Muscle of leg (tissue), 11 donors: Measurements from ENCODE around the gene KIF13A. TPM values are rescaled to one million over a fixed set of nuclear protein-coding genes. Genes with fewer than 3 reads are reported as not detected.

Source experiments
- DNase-seq: peaks from one replicate; pipeline ENCODE4 v3.0.0; 2013
- H3K27ac ChIP-seq: one replicate; pipeline ENCODE4 v1.5.1; 2013; ENCODE audit warnings: mild to moderate bottlenecking, low read length, control low read depth
- H3K27me3 ChIP-seq: one replicate; pipeline ENCODE4 v1.6.1; 2013; ENCODE audit warnings: low read length; ENCODE audit not compliant: control insufficient read depth, insufficient read depth
- H3K36me3 ChIP-seq: one replicate; pipeline ENCODE4 v1.6.1; 2013; ENCODE audit warnings: low read length; ENCODE audit not compliant: control insufficient read depth, insufficient read depth
- H3K4me1 ChIP-seq: one replicate; pipeline ENCODE4 v1.6.1; 2013; ENCODE audit warnings: low read length; ENCODE audit not compliant: control insufficient read depth, insufficient read depth
- H3K4me3 ChIP-seq: one replicate; pipeline ENCODE4 v1.5.1; 2013; ENCODE audit warnings: low read length, control low read depth
- H3K9me3 ChIP-seq: replicated peaks from 2 replicates; pipeline ENCODE4 v1.6.1; 2013; ENCODE audit warnings: low read depth, low read length; ENCODE audit not compliant: control insufficient read depth
- WGBS: methylation state at CpG from one replicate; pipeline ENCODE4 v1.1.5; 2013; ENCODE audit warnings: missing lambda C conversion rate; ENCODE audit not compliant: insufficient coverage; 5-methylcytosine and 5-hydroxymethylcytosine counted together
- polyA plus RNA-seq, 8 donors: library from polyadenylated mRNA; unstranded; fragments of 120-200 nt; gene quantifications; one replicate each; pipeline versions ENCODE4 v1.2.1 to v1.2.3, GENCODE V29; 2013; ENCODE audit warnings: inconsistent platforms in 1 of 8, low replicate concordance in 1 of 8; ENCODE audit not compliant: insufficient read length in 8 of 8, insufficient read depth in 1 of 8
- total RNA-seq: library from RNA; stranded (reverse); fragments of 120-200 nt; gene quantifications from one replicate; pipeline ENCODE4 v1.2.4, GENCODE V29; 2013

The KIF13A gene
- total and polyA plus RNA-seq, 9 donors = 29.7 to 41.1 (median 32.4) TPM

GRCh38 chr6:17972074-17972952 is 15.1 kb downstream of the KIF13A start:
- Histone ChIP-seq H3K27ac (no peak overlapping the region), H3K9me3 (no peaks in the 10 kb centered on the region), H3K36me3 (no peaks in the 10 kb centered on the region), H3K27me3 (no peaks in the 10 kb centered on the region), H3K4me3 (no peak overlapping the region), H3K4me1 (peaks cover 4% of the 10 kb centered on the region)
- DNase-seq = no peak
- WGBS = 49% methylated on average over 5 of the region's 7 CpGs

DNA sequence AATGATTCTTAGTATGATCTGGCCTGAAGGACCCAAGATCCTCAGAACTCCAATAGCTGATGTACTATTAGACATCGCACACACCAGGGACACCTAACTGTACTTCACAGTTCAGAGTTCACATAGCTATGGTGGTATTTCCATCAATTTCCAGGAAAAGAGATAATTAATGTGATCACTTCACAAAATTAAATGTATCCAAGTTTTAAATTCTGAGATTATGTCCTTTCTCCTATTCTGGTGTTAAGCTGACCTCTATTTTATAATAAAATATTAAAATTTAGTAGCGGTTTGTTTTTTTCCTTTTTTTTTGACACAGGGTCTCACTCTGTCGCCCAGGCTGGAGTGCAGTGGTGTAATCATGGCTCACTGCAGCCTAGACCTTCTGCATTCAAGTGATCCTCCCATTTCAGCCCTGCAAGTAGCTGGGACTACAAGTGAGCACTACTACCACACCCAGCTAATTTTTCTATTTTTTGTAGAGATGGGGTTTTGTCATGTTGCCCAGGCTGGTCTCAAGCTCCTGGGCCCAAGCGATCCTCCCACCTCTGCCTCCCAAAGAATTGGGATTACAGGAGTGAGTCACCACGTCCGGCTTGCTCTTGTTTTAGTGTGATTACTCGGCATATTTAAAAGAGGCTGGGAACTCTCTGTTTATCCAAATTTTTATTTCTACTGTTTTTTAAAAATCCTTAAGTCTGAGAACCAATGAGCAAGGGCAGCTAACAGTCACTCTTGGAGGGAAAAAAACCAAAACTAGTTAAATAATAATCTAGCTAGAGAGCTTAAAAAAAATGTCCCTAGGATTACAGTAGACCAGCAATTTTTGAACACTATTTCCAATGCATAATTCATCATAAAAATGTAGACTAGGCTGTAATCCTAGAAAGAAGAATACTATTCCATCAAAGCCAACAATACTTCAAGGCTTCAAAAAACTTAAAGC is 16.0 kb downstream of the KIF13A start:
- Histone ChIP-seq H3K4me3 (no peak overlapping the region), H3K36me3 (no peaks in the 10 kb centered on the region), H3K9me3 (no peaks in the 10 kb centered on the region), H3K27ac (no peak overlapping the region), H3K4me1 (peaks cover 4% of the 10 kb centered on the region), H3K27me3 (no peaks in the 10 kb centered on the region)
- no CpG with 5 or more reads among the region's 7 CpGs for WGBS
- no peak for DNase-seq

DNA sequence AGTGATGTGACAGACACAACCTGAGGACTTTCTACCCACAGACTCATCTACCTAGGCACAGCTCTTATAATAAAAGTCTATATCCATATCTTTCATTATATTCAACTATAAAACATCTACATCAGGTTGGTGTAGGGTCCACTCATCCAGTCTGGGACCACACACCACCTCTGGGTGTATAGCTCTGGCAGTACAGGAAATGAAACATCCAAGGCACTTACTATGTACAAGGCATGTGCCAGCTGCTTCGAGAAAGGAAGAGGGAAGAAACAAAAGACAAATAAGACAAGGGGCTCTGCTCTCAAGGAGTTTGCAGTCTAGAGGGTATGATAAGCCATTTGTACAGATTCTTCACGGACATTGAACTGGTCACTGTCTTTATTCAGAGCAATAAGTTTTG is 18.6 kb downstream of the KIF13A start:
- no CpG with 5 or more reads among the region's 2 CpGs for WGBS
- H3K27me3 ChIP-seq = no peaks in the 10 kb centered on the region
- no peaks in the 10 kb centered on the region for H3K36me3 ChIP-seq
- H3K27ac ChIP-seq = no peak overlapping the region
- no peaks in the 10 kb centered on the region for H3K9me3 ChIP-seq
- H3K4me1 ChIP-seq = peaks cover 3% of the 10 kb centered on the region
- no peak overlapping the region for H3K4me3 ChIP-seq
- DNase-seq = no peak

GRCh38 chr6:17967668-17968518 is 19.5 kb downstream of the KIF13A start:
- Histone ChIP-seq H3K9me3 (no peaks in the 10 kb centered on the region), H3K27ac (no peak overlapping the region), H3K4me3 (no peak overlapping the region), H3K4me1 (peaks cover 2% of the 10 kb centered on the region), H3K27me3 (no peaks in the 10 kb centered on the region), H3K36me3 (no peaks in the 10 kb centered on the region)
- WGBS = 67% methylated on average over 3 of the region's 5 CpGs
- DNase-seq = no peak

GRCh38 chr6:17966451-17966850 is 21.0 kb downstream of the KIF13A start:
- H3K27ac ChIP-seq = no peak overlapping the region
- H3K36me3 ChIP-seq = no peaks in the 10 kb centered on the region
- H3K4me1 ChIP-seq = peaks cover 8% of the 10 kb centered on the region
- H3K9me3 ChIP-seq = no peaks in the 10 kb centered on the region
- H3K4me3 ChIP-seq = no peak overlapping the region
- no peaks in the 10 kb centered on the region for H3K27me3 ChIP-seq
- no CpG with 5 or more reads among the region's 2 CpGs for WGBS
- DNase-seq = no peak

GRCh38 chr6:17965397-17965796 is 22.0 kb downstream of the KIF13A start:
- no peaks in the 10 kb centered on the region for H3K9me3 ChIP-seq
- peaks cover 8% of the 10 kb centered on the region for H3K4me1 ChIP-seq
- H3K27ac ChIP-seq = no peak overlapping the region
- H3K4me3 ChIP-seq = no peak overlapping the region
- peak; percentile 40 for DNase-seq
- no peaks in the 10 kb centered on the region for H3K36me3 ChIP-seq
- H3K27me3 ChIP-seq = no peaks in the 10 kb centered on the region

GRCh38 chr6:17964633-17965032 is 22.8 kb downstream of the KIF13A start:
- no peaks in the 10 kb centered on the region for H3K9me3 ChIP-seq
- peaks cover 8% of the 10 kb centered on the region for H3K4me1 ChIP-seq
- H3K4me3 ChIP-seq = no peak overlapping the region
- no peaks in the 10 kb centered on the region for H3K36me3 ChIP-seq
- 100% methylated on average over 2 of the region's 8 CpGs for WGBS
- no peak overlapping the region for H3K27ac ChIP-seq
- DNase-seq = no peak
- H3K27me3 ChIP-seq = no peaks in the 10 kb centered on the region

DNA sequence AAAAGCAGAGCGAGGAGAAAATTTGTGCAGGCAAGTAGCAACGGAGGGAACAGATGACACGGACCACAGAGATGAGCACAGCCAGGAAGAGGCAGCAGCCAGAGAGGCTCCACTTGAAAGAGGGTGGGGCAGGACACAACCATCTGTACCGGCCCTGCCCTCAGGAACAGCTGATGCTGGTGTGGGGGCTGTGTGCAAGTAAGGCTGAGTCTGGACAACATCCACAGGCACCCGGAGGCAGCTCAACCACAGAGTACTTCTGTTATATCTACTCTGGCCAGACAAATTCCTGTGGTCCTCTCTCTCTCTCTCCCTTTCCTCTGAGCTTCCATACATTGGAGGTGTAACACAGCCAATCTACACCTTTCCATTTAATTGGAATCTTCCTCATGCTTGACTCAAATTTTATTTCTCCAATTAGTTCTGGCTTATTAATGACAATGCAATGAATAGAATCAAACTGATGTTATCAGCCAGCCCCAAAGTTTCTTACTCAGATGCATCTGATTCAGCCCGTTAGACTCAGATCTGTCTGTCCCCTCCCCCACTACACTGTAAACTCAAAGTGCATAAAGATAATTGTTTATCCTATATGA is 24.9 kb downstream of the KIF13A start:
- no peaks in the 10 kb centered on the region for H3K27me3 ChIP-seq

GRCh38 chr6:17959302-17959701 is 28.1 kb downstream of the KIF13A start:
- peak; percentile 59 for DNase-seq
- H3K4me1 ChIP-seq = peaks cover 8% of the 10 kb centered on the region

More for the DNA sequence above, 24.9 kb downstream of the KIF13A start:
- peaks cover 8% of the 10 kb centered on the region for H3K4me1 ChIP-seq
- WGBS = 36% methylated on average over 4 of the region's 6 CpGs
- H3K27ac ChIP-seq = no peak overlapping the region
- no peaks in the 10 kb centered on the region for H3K36me3 ChIP-seq
- no peaks in the 10 kb centered on the region for H3K9me3 ChIP-seq
- DNase-seq = peak; percentile 74
- H3K4me3 ChIP-seq = no peak overlapping the region

More at GRCh38 chr6:17959302-17959701, 28.1 kb downstream of the KIF13A start:
- no peaks in the 10 kb centered on the region for H3K27me3 ChIP-seq
- H3K36me3 ChIP-seq = no peaks in the 10 kb centered on the region
- no peaks in the 10 kb centered on the region for H3K9me3 ChIP-seq
- H3K27ac ChIP-seq = no peak overlapping the region
- no CpG with 5 or more reads among the region's 1 CpG for WGBS
- no peak overlapping the region for H3K4me3 ChIP-seq
